WTC11 (cell line): ENCODE measurements around the gene ATN1.

Experiments used
- CREB1 ChIP-seq: sonication (generic); formaldehyde crosslinking; IDR thresholded peaks from 2 replicates; pipeline ENCODE4 v1.8.0; 2023; ENCODE audit warnings: mild to moderate bottlenecking, missing genetic modification reagents
- CTCF ChIP-seq: fragments of 200-600 bp; IDR thresholded peaks from 2 replicates; pipeline ENCODE4 v1.8.0; 2022; ENCODE audit warnings: antibody characterized with exemption

GRCh38 chr12:6891646-6892001 is 36.1 kb upstream of the ATN1 start:
- TF ChIP-seq CTCF = no peak
- TF ChIP-seq CREB1 (CRISPR knock-in tag) = no peak
